GM19468 (cell line): ENCODE results near the gene DNAJB2.
"Not testable (repeated sequence)": the region's sequence is repeated elsewhere in the genome, so short reads cannot be mapped to it uniquely, and the experiment has no call there.

Experiments
- ATAC-seq: cut with Tn5 transposase; IDR thresholded peaks from one replicate; pipeline ENCODE4 v1.9.1; 2021; ENCODE audit warnings: mild to moderate bottlenecking, moderate library complexity, moderate number of reproducible peaks; ENCODE audit not compliant: unreplicated experiment; ENCODE audit errors: extremely low read depth

The DNAJB2 gene

DNA sequence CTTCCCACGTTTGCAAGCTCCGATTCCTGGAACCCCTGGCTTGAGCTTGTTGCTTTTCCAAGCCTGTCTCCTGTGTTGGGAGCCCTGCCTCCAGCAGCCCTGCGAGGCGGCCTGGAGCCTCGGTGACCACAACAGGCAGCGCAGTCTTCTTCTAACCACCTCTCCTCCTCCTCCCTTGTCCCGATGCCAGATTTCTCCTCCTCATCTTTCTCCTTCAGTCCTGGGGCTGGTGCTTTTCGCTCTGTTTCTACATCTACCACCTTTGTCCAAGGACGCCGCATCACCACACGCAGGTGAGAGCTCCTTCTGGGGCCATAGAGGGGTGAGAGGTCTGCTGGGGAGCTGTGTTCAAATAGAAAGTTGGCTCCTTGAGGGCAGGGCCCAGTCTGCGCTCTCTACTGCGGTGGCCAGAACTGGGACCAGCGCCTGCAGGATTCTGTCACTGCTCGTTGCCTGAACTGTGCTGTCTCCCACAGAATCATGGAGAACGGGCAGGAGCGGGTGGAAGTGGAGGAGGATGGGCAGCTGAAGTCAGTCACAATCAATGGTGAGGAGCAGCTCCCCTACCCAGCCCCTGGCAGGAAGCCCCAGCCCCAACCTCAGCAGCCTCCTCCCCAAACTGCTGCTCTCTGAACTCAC, 3.9 kb downstream of the DNAJB2 start:
- ATAC-seq, result no peak

DNA sequence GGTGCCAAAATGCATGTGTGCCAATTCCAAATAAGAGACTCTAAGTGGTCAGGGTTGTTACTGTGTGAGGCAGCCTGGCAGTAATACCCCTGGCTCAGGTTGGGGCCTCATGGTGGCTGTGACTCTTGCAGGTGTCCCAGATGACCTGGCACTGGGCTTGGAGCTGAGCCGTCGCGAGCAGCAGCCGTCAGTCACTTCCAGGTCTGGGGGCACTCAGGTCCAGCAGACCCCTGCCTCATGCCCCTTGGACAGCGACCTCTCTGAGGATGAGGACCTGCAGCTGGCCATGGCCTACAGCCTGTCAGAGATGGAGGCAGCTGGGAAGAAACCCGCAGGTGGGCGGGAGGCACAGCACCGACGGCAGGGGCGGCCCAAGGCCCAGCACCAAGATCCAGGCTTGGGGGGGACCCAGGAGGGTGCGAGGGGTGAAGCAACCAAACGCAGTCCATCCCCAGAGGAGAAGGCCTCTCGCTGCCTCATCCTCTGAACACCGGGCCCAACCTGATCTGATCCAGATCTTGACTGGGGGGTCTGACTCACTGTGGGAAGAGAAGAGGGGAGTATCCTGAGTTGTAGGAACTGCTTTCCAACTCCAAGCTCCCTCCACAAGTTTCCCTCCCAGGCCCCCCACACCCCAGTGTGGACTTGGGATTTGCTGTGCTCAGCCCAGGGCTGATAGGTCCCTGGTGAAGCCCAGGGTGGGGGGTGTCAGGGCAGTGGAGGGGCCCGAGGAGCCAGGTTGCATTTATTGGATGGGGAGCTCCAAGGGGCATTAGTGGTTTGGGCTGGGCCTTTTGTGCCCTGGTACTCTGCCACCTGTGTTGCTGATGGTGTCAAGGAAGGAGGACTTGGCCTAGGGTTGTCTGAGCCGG, 5.6 kb downstream of the DNAJB2 start:
- ATAC-seq, result no peak

DNA sequence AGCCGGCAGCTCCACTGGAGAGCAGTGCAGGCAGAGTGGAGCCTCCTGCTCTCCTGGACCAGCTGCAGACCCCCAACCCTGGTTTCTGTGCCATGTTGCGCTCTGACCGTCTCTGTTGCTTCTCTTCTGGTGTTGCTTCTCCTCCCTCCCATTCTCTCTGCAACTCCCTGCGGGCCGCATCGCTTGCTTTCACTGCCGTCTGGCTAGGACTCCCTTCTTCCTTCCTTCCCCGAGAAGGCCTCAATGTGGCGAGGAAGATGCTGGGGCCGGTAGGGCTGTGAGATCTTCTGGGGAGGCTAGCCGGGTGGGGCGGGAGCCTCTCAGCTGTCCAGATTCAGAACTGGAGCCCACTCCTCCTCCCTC, 6.2 kb downstream of the DNAJB2 start:
- no peak for ATAC-seq

DNA sequence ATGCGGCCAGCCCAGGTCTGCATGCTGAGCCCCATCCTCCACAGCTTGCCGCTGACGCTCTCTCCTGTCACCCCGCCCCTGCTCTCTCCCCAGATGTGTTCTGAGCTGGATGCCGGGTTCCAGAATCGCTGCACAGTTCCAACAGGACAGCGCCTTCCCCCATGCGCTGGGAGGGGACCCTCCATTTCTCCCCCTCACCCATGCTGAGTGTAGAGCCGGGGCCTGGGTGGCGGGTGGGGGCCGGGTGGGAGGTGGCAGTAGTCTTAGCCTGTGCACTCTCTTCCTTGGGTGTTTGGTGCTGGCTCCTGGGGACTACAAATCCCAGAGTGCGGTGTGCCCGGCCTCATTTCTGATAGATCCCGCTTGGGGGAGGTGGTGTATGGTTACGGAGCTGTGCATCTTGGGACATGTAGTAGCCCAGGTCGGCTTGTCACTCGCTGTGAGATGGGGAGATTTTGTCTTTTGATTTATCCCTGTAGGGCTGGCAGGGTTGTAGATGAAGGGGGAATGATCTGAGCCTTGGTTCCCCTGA, 6.8 kb downstream of the DNAJB2 start:
- no peak for ATAC-seq

DNA sequence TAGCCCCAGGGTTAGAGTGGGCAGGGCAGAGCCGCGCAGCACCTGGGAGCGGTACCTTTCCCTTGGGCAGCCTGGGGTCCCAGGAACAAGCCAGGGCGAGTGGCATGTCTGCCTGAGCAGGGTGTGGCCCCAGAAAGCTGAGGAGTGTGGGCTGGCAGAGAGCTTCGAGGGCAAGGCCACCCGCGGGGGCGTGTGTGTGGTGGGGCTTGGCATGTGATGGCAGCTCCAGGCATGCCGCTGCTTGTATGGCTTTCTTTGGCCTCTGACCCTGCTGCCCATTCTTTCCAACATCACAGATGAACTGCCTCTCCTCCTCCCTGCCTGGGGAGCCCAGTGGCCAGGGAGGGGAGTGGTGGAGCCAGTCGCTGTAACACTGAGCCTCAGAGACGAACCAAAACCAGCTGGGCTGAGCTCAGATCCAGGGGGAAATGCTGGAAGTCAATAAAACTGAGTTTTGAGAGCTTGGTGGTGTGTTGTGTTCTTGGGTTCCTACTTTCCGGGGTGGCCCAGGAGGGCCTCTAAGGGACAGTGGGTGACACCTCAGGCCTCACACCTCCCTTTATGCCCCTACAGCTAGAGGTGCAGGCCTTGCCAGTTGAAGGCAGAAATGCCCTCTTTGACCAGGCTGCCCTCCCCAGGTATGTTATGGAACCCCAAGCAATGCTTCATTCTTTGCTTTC, 7.4 kb downstream of the DNAJB2 start:
- no peak for ATAC-seq

DNA sequence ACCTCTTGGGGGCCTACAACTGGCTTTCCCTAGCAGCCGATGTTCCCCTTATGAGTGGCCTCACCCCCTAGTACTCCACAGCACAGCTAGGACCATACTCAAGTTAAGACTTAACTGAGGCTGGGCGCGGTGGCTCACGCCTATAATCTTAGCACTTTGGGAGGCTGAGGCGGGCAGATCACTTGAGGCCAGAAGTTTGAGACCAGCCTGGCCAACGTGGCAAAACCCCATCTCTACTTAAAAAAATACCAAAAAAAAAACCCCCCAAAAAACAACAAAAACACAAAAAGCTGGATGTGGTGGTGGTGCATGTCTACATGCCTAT, 7.9 kb downstream of the DNAJB2 start:
- ATAC-seq, result not testable (repeated sequence)

DNA sequence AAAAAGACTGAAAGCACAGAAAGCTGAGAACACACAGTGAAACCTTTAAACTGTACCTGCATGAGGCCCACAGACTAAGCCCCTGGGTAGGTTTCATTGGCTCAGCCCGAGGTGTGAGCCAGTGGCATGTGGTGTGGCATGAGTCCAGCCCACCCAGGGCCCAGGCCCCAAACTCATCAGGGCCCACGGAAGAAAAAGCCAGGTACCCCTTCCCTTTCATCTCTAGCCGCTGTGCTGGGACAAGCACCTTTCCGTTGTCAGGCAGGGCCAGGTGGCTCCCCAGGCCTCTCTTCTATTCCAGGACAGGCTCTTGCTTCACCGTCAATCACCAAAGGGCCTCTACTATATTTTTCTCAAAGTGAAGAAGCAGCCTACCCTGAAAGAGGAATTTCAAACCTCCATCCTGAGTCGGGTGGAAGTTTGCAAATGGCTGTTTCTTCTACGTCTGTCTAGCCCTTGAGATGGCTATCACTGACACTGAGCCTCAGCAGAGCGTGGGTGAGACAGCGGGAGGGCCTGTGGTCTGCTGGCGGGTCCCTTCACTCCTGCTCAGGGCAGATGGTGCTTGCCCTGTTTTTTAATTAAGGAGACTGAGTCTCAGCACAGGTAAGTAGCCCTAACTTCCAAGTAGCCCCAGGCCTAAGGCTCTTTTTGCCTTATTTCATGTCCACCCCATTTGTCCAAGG, 8.6 kb downstream of the DNAJB2 start:
- ATAC-seq, result no peak

DNA sequence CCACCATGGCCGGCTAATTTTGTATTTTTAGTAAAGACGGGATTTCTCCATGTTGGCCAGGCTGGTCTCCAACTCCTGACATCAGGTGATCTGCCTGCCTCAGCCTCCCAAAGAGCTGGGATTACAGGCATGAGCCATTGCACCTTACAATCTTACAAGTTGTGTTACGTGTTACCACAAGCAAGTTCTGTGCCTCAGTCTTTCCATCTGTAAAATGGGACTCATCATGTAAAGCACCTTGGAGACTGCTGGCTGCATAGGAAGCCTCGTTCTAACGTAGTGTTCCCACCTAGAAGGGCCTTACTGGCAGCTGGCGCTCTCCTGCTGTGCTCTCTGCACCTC, 10.0 kb downstream of the DNAJB2 start:
- ATAC-seq, result no peak

DNA sequence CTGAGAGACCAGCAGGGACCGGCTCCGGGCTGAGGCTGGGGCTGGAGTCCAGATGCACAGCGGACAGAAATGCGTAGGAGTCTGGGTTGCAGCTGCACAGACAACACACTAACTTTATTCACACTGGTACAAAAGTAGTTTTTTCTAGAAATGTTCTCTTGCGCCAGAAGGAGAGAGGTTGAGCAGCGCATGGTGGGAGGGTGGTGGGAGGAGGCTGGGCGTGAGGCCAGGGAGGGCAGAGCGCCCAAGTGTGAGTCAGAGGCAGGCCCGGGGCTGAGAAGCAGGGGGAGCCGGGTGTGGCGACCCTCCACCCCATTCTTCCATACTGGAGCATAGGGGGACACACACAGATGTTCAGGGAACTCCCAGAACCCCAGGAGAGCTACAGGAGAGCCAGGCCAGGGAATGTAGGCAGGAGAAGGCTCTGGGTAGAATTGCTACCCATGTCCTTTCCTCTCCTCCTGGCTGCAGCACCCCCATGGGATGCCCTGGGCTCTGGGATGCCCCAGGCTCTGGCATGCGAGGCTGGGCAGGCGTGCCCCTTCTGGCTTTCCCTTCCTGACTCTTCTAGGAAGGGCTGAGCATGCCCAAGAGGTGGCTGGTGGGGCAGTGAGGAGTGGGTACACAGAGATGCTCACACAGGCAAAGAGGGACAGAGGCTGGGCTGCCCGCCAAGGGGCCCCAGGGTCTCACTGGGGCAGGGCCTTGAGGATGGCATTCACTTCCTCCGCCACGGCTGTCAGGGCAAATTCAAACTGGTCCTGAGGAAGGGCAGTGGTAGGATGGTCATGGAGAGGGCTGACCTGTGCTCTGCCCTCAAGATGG, 10.6 kb downstream of the DNAJB2 start:
- no peak for ATAC-seq

DNA sequence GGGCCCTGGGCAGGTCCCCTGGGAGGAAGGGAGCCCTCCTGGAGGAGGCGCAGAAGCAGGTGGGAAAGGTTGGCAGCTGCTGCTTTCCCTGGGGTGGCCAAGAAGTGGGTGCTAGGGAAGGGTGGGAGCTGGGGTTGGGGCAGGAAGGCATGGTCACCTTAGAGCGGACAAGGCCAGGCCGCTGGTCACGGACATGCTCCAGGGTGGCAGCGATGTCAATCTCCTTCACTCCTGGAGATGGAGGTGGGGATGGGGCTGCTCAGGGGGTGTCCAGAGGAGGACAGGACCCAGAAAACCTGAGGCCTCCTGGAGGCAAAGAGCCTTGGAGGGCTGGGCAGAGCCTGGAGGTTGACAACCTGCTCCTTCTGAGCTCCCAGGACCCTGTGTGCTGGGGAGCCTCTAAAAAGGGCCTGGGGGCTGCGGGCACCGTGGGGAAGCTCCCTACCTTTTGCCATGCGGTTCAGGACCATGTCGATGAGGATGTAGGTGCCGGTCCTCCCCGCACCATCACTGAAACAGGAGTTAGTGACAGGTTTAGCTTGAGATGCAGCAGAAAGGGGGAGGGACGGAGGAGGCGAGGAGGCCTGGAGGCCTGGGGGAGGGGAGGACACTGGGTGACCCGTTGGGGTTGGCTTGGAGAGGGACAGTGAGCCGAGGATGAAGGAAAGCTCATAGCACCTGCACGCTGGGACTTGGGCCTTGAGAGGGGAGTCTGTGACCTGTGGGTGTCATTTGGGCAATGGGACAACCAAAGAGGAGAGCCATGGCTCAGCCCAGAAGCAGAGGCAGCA, 11.4 kb downstream of the DNAJB2 start:
- no peak for ATAC-seq

DNA sequence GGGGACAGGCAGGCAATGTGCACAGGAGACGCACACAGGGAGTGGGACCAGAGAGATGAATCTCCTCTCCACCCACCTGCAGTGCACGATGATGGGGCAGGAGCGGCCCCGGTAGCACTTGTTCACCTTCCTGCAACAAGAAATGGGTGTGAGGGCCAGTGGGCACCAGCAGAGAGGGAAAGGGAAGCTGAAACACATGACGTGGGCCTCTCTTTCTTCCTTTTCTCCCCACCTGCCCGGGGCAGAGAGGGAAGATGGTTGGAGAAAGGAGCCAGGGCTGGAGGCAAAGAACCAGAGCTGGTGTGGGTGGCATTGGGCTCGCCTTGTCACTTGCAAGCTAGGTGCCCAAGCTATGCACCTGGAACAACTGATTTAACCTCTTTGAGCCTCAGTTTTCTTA, 12.2 kb downstream of the DNAJB2 start:
- ATAC-seq, result no peak

DNA sequence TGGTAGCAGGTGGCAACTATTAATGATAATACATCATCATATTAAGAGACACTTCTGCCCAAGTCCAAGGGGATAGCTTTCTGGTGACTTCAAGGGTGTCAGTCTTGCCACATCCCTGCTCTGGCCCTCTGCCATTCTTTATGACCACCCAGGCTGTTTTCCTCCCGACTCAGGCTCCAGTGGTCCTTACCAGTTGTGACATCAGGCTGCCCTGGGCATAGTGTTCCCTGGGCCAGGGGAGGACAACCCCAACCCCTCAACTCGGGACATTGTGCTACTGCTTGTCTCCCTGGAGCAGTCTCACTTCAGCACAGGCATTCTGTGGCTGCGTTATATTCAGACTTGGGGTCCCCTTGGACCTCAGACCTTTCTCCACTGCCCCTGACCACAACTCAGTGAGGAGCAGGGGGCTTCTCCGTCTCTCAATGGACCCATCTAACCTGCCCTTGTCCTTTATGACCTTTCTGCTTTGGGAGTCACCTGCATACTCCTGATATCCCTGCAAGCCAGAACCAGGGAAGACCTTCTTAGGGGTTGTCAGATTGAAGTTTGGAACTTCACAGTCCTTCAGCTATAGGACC, 12.8 kb downstream of the DNAJB2 start:
- ATAC-seq, result no peak

DNA sequence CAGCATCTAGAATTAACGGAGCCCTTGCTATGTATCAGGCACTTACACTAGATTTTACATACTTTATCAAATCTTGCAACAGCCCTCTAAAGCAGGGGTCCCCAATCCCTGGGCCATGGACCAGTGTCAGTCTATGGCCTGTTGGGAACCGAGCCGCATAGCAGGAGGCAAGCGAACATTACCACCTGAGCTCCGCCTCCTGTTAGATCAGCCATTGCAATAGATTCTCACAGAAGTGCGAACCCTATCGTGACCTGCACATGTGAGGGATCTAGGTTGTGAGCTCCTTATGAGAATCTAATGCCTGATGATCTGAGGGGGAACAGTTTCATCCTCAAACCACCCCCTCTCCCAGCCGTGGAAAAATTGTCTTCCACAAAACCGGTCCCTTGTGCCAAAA, 13.4 kb downstream of the DNAJB2 start:
- no peak for ATAC-seq

DNA sequence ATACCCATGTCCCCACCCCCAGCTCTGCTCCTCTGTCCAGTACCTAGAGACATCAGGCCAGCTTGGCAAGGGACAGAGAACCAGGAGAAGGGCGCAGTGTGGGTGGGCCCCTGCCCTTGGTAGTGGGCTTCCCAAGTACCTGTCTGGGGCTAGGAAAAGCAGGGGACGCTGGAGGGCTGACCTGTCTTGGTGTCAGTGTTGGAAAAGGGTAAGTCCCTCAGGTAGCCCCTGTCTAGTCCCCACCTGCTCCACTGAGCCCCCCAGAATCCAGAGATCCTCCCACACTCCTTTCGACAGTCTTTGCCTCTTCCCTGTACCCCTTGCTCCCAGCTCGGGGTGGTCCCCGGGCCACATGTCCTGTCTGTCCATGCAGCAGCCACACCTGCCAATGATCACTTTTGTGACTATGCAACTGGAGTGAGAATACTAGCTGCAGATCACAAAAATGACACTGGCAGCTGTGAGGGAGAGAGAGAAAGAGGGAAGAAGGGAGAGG, 14.6 kb downstream of the DNAJB2 start:
- ATAC-seq, result no peak

DNA sequence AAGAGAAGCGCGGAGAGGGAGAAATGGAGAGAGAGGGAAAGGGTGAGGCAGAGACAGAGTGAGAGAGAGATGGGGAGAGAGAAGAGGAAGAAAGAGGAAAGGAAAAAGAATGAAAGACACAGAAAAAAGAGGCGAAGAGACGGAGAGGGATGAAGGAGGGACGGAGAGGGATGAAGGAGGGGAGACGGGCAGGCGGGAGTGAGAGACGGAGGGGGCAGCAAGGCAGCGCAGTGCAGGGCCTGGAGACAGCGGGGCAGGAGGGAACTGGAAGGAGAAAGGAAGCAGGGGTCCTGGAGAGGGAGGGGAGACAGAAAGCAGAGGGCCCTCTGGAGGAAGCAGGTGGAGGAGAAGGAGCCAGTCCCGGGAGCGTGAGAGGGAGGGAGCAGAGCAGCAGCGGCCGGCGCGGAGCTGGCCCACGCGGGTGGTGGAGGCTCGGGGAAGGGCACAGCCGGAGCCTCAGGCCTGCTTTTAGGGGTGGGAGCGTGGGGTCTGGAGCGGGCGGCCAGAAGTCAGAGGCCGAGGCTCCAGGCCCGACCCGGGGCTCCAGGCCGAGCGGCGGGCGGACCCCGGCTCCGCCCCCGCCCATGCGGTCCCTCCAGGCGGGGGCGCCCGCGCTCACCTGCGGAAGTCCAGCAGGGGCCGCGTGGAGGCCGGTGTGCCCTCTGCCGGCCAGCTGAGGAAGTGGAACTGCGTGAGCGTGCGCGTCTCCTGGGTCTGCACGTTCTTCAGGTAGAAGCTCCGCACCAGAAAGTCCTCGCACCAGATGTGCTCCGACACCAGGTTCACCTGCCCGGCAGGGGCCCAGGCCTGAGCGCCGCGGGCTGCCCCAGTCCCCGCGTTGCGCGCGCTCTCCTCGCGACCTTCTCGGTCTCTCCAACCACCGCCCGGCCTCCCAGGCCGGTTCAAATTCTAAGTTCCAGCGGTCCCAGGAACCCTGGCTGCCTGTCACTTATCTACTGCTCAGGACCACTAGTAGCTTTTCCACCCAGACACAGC, 15.5 kb downstream of the DNAJB2 start:
- ATAC-seq, result peak; percentile 59

DNA sequence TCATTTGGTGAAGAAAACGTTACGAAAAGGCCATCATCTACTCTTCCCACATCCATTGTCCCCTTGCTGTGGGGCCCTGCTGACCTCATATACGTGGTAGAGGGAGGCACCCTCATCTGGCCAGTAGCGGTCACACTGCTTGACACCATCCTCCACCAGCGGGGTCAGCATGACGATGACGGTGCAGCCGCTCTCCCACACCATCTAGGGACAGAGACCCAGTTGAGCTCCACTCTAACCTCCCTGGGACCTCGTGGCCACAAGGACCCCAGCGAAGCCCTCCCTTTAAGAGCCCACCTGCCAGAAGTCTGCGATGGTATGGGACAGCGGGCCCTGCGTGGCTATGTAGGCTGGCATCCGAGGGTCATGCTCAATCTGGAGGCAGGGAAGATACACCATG, 17.0 kb downstream of the DNAJB2 start:
- ATAC-seq, result no peak

DNA sequence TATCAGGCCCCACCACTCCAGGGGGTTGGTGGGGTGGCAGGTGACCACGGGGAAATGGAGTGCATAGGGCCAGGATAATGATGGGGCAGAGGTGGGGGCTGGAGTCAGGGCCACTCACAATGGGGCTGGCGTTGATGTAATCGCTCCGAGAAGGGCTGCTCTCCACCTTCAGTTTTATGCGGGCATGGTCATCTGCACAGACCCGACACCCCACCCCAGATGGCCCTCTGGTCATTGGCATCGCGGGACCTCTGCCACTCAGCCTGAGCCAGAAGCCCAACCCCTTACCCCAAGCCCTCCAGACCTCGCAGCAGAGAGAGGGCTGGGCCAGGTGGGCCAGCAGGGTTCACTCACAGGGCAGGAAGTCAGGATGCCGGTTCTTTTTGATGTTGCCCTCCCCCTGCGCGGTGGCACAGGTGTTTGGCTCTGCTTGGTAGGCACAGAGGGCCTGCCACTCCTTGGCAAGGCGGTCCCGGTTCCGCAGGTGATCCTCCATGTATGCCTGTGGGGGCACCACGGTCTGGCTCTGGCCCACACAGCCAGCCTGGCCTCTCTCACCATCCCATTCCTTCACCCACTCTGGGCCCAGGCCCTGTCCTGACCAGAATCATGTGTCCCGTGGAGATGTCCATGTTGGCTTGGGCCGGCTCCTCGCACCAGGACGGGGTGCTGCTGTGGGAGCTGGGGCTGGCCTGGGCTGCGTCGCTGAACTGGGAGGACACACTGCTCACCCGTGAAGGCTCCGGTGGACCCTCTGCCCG, 17.6 kb downstream of the DNAJB2 start:
- no peak for ATAC-seq
